Epidermal melanocyte (primary cell): ENCODE results near the gene PITPNM2.
"Not testable (repeated sequence)": the region's sequence is repeated elsewhere in the genome, so short reads cannot be mapped to it uniquely, and the experiment has no call there.

ENCODE experiments used
- DNase-seq: peaks from one replicate; pipeline ENCODE4 v3.0.0; 2011; ENCODE audit warnings: low spot score; ENCODE audit not compliant: insufficient read length

PITPNM2 gene

GRCh38 chr12:123120452-123121166, 30.3 kb downstream of the PITPNM2 start:
- DNase-seq: no peak

- DNase-seq: no peak
These were observed 31.1 kb downstream of the PITPNM2 start for GRCh38 chr12:123119808-123120207.

- no peak for DNase-seq
These were observed 32.4 kb downstream of the PITPNM2 start for GRCh38 chr12:123118497-123118896.

- DNase-seq: peak; percentile 52
These were observed 35.3 kb downstream of the PITPNM2 start for GRCh38 chr12:123115409-123116121.

GRCh38 chr12:123114304-123115083, 36.4 kb downstream of the PITPNM2 start:
- no peak for DNase-seq

GRCh38 chr12:123113026-123113425, 37.9 kb downstream of the PITPNM2 start:
- DNase-seq: no peak

GRCh38 chr12:123111498-123112165, 39.3 kb downstream of the PITPNM2 start:
- DNase-seq: no peak

GRCh38 chr12:123109319-123109772, 41.5 kb downstream of the PITPNM2 start:
- DNase-seq: no peak

- no peak for DNase-seq
These were observed 42.2 kb downstream of the PITPNM2 start for GRCh38 chr12:123108682-123109066.

GRCh38 chr12:123107926-123108681, 42.8 kb downstream of the PITPNM2 start:
- DNase-seq: no peak

- DNase-seq: no peak
These were observed 44.1 kb downstream of the PITPNM2 start for GRCh38 chr12:123106640-123107359.

- DNase-seq: no peak
These were observed 45.6 kb downstream of the PITPNM2 start for GRCh38 chr12:123105211-123105826.

- no peak for DNase-seq
These were observed 46.1 kb downstream of the PITPNM2 start for GRCh38 chr12:123104809-123105208.

GRCh38 chr12:123104094-123104493, 46.8 kb downstream of the PITPNM2 start:
- not testable (repeated sequence) for DNase-seq

GRCh38 chr12:123102781-123103503, 47.9 kb downstream of the PITPNM2 start:
- no peak for DNase-seq

GRCh38 chr12:123102366-123102765, 48.5 kb downstream of the PITPNM2 start:
- no peak for DNase-seq

GRCh38 chr12:123101526-123101925, 49.4 kb downstream of the PITPNM2 start:
- DNase-seq: no peak
